Activated B cell treated with CpG ODN at 0.5 μM for 24 hours (primary cell): Measurements from ENCODE around the gene EARS2. TPM values are rescaled to one million over a fixed set of nuclear protein-coding genes. Genes with fewer than 3 reads are reported as not detected.

Experiments
- ATAC-seq: fragments of 200-7000 bp; cut with Tn5 transposase; one replicate; pipeline ENCODE4 v1.10.0; 2021; ENCODE audit warnings: low read depth, mild to moderate bottlenecking, moderate library complexity
- CTCF ChIA-PET: fragments of 350-600 bp; sonication (Branson Sonifier 250); formaldehyde crosslinking; loops from one replicate; lab custom pipeline; 2021; ENCODE audit warnings: antibody characterized with exemption; lab: Charles Lee
- POLR2A ChIA-PET: fragments of 350-600 bp; sonication (Branson Sonifier 250); formaldehyde crosslinking; loops from one replicate; lab custom pipeline; 2021; ENCODE audit warnings: antibody characterized with exemption; lab: Charles Lee
- DNase-seq: peaks from one replicate; pipeline ENCODE4 v3.0.0; 2022
- H3K27ac Mint-ChIP-seq: one replicate; pipeline ENCODE4 v1.8.0; 2020; ENCODE audit warnings: mixed read lengths
- H3K27me3 Mint-ChIP-seq: one replicate; pipeline ENCODE4 v1.8.0; 2021; ENCODE audit warnings: mixed read lengths
- H3K36me3 Mint-ChIP-seq: one replicate; pipeline ENCODE4 v1.8.0; 2021; ENCODE audit warnings: low read depth, mixed read lengths
- H3K4me1 Mint-ChIP-seq: one replicate; pipeline ENCODE4 v1.8.0; 2021; ENCODE audit warnings: mixed read lengths
- H3K4me3 Mint-ChIP-seq: one replicate; pipeline ENCODE4 v1.8.0; 2020; ENCODE audit warnings: mild to moderate bottlenecking, mixed read lengths
- H3K9me3 Mint-ChIP-seq: one replicate; pipeline ENCODE4 v1.8.0; 2020; ENCODE audit warnings: mixed read lengths
- intact Hi-C: fragments of 100-400 bp; cut with micrococcal nuclease; formaldehyde crosslinking; loops from one replicate; pipeline ENCODE4 v1.15.1; 2024
- total RNA-seq: library from RNA; stranded (reverse); gene quantifications from 2 replicates; pipeline ENCODE4 v1.2.3, GENCODE V29; 2022
- TF ChIP-seq, protein P1 (sequence below): fragments of 200-600 bp; IDR thresholded peaks from one replicate; pipeline ENCODE4 v1.8.0; 2022; ENCODE audit warnings: antibody characterized with exemption, mild to moderate bottlenecking

The EARS2 gene
- total RNA-seq, 1 donor from 2014 or later = 27.5 TPM

DNA sequence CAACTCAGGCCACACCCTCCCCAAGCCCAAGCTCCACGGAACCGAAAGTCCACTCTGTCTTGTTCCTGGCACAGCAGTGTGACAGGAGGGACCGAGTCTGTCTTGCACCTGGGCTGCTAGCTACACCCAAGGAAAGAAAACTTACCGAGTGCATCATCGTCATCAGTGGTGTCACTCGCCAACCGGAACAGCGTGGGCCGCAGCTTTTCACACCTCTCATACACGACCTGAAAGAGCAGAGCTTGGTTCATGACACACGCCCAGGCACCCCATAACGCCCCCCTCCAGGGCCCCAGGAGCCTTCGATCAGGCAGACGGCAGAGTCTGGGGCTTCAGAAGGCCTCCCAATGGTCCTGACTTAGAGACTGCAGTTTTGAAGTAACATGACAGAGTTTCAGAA lies 74.4 kb downstream of the EARS2 start:
- Mint-ChIP-seq H3K9me3 (no peaks in the 10 kb centered on the region), H3K4me1 (peaks cover 6% of the 10 kb centered on the region), H3K36me3 (peaks cover 94% of the 10 kb centered on the region), H3K27me3 (no peaks in the 10 kb centered on the region), H3K4me3 (no peak overlapping the region), H3K27ac (peak overlapping the region; percentile 50)
- intact Hi-C loops = no loop called here
- ATAC-seq = peak; percentile 52
- POLR2A ChIA-PET = no interaction called here
- no peak for DNase-seq
- TF ChIP-seq, protein P1, sequence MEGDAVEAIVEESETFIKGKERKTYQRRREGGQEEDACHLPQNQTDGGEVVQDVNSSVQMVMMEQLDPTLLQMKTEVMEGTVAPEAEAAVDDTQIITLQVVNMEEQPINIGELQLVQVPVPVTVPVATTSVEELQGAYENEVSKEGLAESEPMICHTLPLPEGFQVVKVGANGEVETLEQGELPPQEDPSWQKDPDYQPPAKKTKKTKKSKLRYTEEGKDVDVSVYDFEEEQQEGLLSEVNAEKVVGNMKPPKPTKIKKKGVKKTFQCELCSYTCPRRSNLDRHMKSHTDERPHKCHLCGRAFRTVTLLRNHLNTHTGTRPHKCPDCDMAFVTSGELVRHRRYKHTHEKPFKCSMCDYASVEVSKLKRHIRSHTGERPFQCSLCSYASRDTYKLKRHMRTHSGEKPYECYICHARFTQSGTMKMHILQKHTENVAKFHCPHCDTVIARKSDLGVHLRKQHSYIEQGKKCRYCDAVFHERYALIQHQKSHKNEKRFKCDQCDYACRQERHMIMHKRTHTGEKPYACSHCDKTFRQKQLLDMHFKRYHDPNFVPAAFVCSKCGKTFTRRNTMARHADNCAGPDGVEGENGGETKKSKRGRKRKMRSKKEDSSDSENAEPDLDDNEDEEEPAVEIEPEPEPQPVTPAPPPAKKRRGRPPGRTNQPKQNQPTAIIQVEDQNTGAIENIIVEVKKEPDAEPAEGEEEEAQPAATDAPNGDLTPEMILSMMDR = no peak
- CTCF ChIA-PET = no interaction called here

- H3K27me3 Mint-ChIP-seq = no peaks in the 10 kb centered on the region
- peaks cover 24% of the 10 kb centered on the region for H3K4me1 Mint-ChIP-seq
- DNase-seq (no peak), ATAC-seq (no peak)
- H3K27ac Mint-ChIP-seq = no peak overlapping the region
- ChIA-PET POLR2A (interaction anchor here (0.7 kb wide), 1 partner anchor 30 kb away, joined by 4 read pairs; the partner anchor contains the start of gene GGA2), CTCF (no interaction called here)
- TF ChIP-seq, protein P1 = no peak
- peaks cover 92% of the 10 kb centered on the region for H3K36me3 Mint-ChIP-seq
- intact Hi-C loops = no loop called here
- H3K9me3 Mint-ChIP-seq = no peaks in the 10 kb centered on the region
- H3K4me3 Mint-ChIP-seq = no peak overlapping the region
These were observed 76.9 kb downstream of the EARS2 start for GRCh38 chr16:23480257-23480656.

DNA sequence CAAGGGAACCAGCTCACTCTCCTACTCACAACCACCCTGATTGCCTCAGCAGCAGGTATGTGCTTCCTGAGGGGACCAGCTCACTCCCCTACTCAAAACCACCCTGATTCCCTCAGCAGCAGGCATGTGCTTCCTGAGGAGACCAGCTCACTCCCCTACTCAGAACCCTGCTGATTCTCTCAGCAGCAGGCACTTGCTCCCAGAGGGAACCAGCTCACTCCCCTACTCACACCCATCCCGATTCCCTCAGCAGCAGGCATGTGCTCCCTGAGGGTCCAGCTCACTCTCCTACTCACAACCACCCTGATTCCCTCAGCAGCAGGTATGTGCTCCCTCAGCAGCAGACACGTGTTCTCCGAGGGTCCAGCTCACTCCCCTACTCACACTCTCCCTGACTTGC lies 78.0 kb downstream of the EARS2 start:
- TF ChIP-seq, protein P1 = no peak
- ChIA-PET CTCF (no interaction called here), POLR2A (interaction anchor here (0.6 kb wide), 1 partner anchor 18 kb away, joined by 6 read pairs; no protein-coding TSS in a partner anchor)
- no peaks in the 10 kb centered on the region for H3K9me3 Mint-ChIP-seq
- no peak for DNase-seq
- peaks cover 91% of the 10 kb centered on the region for H3K36me3 Mint-ChIP-seq
- H3K27ac Mint-ChIP-seq = peak overlapping the region; percentile 70
- intact Hi-C loops = loop anchor here (5.0 kb wide), 1 partner anchor 38 kb away; no protein-coding TSS in a partner anchor
- H3K27me3 Mint-ChIP-seq = no peaks in the 10 kb centered on the region
- H3K4me3 Mint-ChIP-seq = no peak overlapping the region
- peaks cover 24% of the 10 kb centered on the region for H3K4me1 Mint-ChIP-seq
- ATAC-seq = no peak

- peaks cover 94% of the 10 kb centered on the region for H3K36me3 Mint-ChIP-seq
- ChIA-PET POLR2A (interaction anchor here (0.7 kb wide), 1 partner anchor 1441 kb away, joined by 5 read pairs; no protein-coding TSS in a partner anchor), CTCF (no interaction called here)
- H3K4me1 Mint-ChIP-seq = peaks cover 24% of the 10 kb centered on the region
- H3K27ac Mint-ChIP-seq = peak overlapping the region; percentile 59
- ATAC-seq = no peak
- TF ChIP-seq, protein P1 = no peak
- no peak for DNase-seq
- H3K27me3 Mint-ChIP-seq = no peaks in the 10 kb centered on the region
- intact Hi-C loops = loop anchor here (5.0 kb wide), 1 partner anchor 39 kb away; no protein-coding TSS in a partner anchor
- H3K9me3 Mint-ChIP-seq = no peaks in the 10 kb centered on the region
- no peak overlapping the region for H3K4me3 Mint-ChIP-seq
These were observed 78.6 kb downstream of the EARS2 start for GRCh38 chr16:23478566-23478965.

DNA sequence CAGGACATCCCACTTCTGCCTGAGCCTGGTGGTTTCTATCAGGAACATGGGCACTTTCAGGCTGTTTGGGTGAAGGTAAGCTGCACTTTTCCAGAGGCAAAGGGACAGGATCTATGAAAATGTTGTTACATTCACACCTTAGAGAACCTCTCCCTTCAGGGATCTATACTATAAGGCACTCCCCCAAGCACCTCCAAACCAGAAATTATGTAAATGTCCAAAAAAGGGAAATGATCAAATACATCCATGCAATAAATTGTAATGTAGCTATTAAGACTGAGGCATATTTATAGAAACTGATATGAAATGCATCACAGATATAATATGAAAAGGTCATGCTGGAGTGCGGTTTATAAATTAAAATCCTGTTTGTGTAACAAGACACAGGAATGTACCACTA lies 80.9 kb downstream of the EARS2 start:
- POLR2A ChIA-PET = interaction anchor here (1.1 to 1.2 kb wide), 2 partner anchors 30 to 33 kb away, joined by 3 to 5 read pairs; no protein-coding TSS in a partner anchor
- Mint-ChIP-seq H3K27ac (peak overlapping the region; percentile 85), H3K4me1 (peaks cover 19% of the 10 kb centered on the region), H3K36me3 (peaks cover 76% of the 10 kb centered on the region), H3K27me3 (no peaks in the 10 kb centered on the region), H3K9me3 (no peaks in the 10 kb centered on the region), H3K4me3 (no peak overlapping the region)
- DNase-seq = no peak
- CTCF ChIA-PET = no interaction called here
- intact Hi-C loops = loop anchor here (5.0 kb wide), 1 partner anchor 41 kb away; no protein-coding TSS in a partner anchor
- TF ChIP-seq, protein P1 = no peak
- peak; percentile 23 for ATAC-seq

Other genes starting within 250 kb of the EARS2 start
- gene COG7, start 104.2 kb downstream of the EARS2 start, total RNA-seq = 19.3 and 20.2 TPM in 2 replicates
- 264 and 281 TPM in 2 replicates for gene GGA2, start 46.9 kb downstream of the EARS2 start, total RNA-seq
- 47.9 and 52.2 TPM in 2 replicates for gene UBFD1, start 377 bp upstream of the EARS2 start, total RNA-seq
- 68.4 and 74.5 TPM in 2 replicates for gene NDUFAB1, start 39.0 kb upstream of the EARS2 start, total RNA-seq
- gene PALB2, start 84.0 kb upstream of the EARS2 start, total RNA-seq = 16.0 and 19.8 TPM in 2 replicates
- gene DCTN5, start 84.1 kb upstream of the EARS2 start, total RNA-seq = 62.8 and 64.1 TPM in 2 replicates
- 2.3 and 3.9 TPM in 2 replicates for gene PLK1, start 121.5 kb upstream of the EARS2 start, total RNA-seq
- not detected in 2 replicates for gene ERN2, start 155.9 kb upstream of the EARS2 start, total RNA-seq
- gene CHP2, start 197.7 kb upstream of the EARS2 start, total RNA-seq = not detected in 2 replicates